Lung (tissue), 12 donors: ENCODE data around the gene XPNPEP1. TPM values are rescaled to one million over a fixed set of nuclear protein-coding genes. Genes with fewer than 3 reads are reported as not detected.
A peak's percentile ranks its signal among the peaks of the same experiment; 100 is the strongest.

Experiments used
- ATAC-seq: fragments of 200-7000 bp; cut with Tn5 transposase; one replicate; pipeline ENCODE4 v1.9.1; 2020; ENCODE audit warnings: moderate number of reproducible peaks; ENCODE audit not compliant: insufficient read depth, low FRiP score
- DNase-seq, 3 donors: peaks; one replicate each; pipeline ENCODE4 v3.0.0-alpha.2; 2013 to 2017
- H3K27ac ChIP-seq, 2 donors: one replicate each; pipeline ENCODE4 v1.5.1; 2013; ENCODE audit warnings: mild to moderate bottlenecking in 2 of 2, moderate library complexity in 2 of 2, control low read depth in 1 of 2, inconsistent platforms in 1 of 2, low read depth in 1 of 2, low read length in 1 of 2
- H3K27me3 ChIP-seq, 3 donors: one replicate each; pipeline ENCODE4 v1.5.1; 2013; ENCODE audit warnings: low read length in 2 of 3; ENCODE audit not compliant: control insufficient read depth in 3 of 3, insufficient read depth in 3 of 3
- H3K36me3 ChIP-seq, 4 donors: one replicate each; pipeline ENCODE4 v1.5.1; 2013; ENCODE audit warnings: low read length in 4 of 4, mild to moderate bottlenecking in 1 of 4, moderate library complexity in 1 of 4; ENCODE audit not compliant: control insufficient read depth in 4 of 4, insufficient read depth in 4 of 4
- H3K4me1 ChIP-seq, 5 donors: one replicate each; pipeline ENCODE4 v1.5.1; 2013; ENCODE audit warnings: low read length in 5 of 5, mild to moderate bottlenecking in 2 of 5, moderate library complexity in 1 of 5; ENCODE audit not compliant: control insufficient read depth in 5 of 5, insufficient read depth in 5 of 5
- H3K4me3 ChIP-seq: one replicate; pipeline ENCODE4 v1.5.1; 2013; ENCODE audit warnings: mild to moderate bottlenecking, control low read depth, moderate library complexity
- H3K9ac ChIP-seq, 2 donors: one replicate each; pipeline ENCODE4 v1.5.1; 2013; ENCODE audit warnings: low read length in 2 of 2, control low read depth in 1 of 2; ENCODE audit not compliant: insufficient read depth in 1 of 2
- H3K9me3 ChIP-seq, 4 donors: one replicate each; pipeline ENCODE4 v1.5.1; 2013; ENCODE audit warnings: low read length in 3 of 4, mild to moderate bottlenecking in 1 of 4, moderate library complexity in 1 of 4; ENCODE audit not compliant: control insufficient read depth in 4 of 4, insufficient read depth in 3 of 4
- CTCF ChIP-seq: IDR thresholded peaks from 2 replicates; pipeline ENCODE4 v1.5.1; 2012; ENCODE audit warnings: mild to moderate bottlenecking; ENCODE audit errors: control extremely low read depth, extremely low read depth
- WGBS, 2 donors: extraction: QIAGEN DNeasy Blood & Tissue Kit; methylation state at CpG; one replicate each; pipeline ENCODE4 v1.1.7; 2013; 5-methylcytosine and 5-hydroxymethylcytosine counted together
- polyA plus RNA-seq, 2 donors: library from polyadenylated mRNA; stranded (reverse); fragments of 200-250 nt; gene quantifications; one replicate each; pipeline ENCODE4 v1.2.1, GENCODE V29; 2013
- total RNA-seq, 2 donors: library from RNA; depleted of rRNA in 1 of 2; stranded (reverse); fragments of >200 nt in 1 of 2; gene quantifications; one replicate each; pipeline ENCODE4 v1.2.1, GENCODE V29; 2014 to 2021
- donor health status: control.
- donor health status: control.
- donor health status: Bipolar disorder and iron deficiency.
- donor health status: healthy.
- donor health status: DM: yes; HTN: yes; CAD: no.

XPNPEP1 gene
- total and polyA plus RNA-seq, 4 donors: 16.5 to 129 (median 48.4) TPM

DNA sequence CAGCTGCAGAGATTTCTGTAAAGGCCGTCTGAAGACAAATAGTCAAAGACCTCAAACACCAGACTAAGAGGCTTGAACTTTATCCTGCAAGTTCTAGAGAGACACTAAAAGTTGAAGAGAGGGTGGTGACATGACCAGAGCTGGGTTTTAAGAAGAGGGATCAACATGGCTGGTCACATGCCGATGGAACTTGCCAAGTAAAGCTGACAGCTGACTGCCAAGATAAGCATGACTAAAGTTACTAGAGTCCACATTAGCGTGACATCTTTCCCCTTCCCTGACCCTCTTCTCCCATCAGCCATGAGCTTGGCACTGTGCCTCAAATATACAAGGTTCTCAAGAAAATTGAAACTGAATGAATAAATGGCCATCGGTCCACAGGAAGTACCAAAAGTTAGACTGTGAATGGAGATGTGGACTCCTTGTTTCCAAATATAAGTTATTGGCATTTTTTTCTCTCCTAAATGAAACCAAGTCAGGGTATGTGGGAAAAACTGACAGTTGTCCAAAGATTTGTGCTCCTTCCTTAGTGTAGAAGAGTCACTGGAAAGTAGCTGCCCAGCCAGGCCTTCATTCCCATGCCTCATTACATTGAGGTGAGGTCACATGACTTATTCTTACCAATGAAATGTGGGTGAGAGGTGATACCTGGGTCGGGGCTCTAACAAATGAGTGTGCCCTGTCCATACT lies 24.5 kb downstream of the XPNPEP1 start:
- H3K4me3 ChIP-seq: no peak overlapping the region
- peaks cover 9 to 51% (median 30%) of the 10 kb centered on the region in 5 donors for H3K4me1 ChIP-seq
- H3K9me3 ChIP-seq: no peaks in the 10 kb centered on the region
- H3K9ac ChIP-seq: no peak overlapping the region
- H3K27ac ChIP-seq: peak overlapping the region; percentile 65 to 76
- 65 to 86% methylated on average over 5 of the region's 5 CpGs for WGBS, 2 donors
- no peaks in the 10 kb centered on the region for H3K27me3 ChIP-seq
- DNase-seq: peak in 1 of 3 donors; percentile 50
- TF ChIP-seq CTCF: no peak
- ATAC-seq: no peak
- H3K36me3 ChIP-seq: peaks cover 0 to 6% (median 2%) of the 10 kb centered on the region in 4 donors

GRCh38 chr10:109898007-109898406 lies 25.3 kb downstream of the XPNPEP1 start:
- 98 to 100% methylated on average over 6 of the region's 6 CpGs for WGBS, 2 donors
- Histone ChIP-seq H3K27ac (peak overlapping the region; percentile 33 to 76), H3K9me3 (no peaks in the 10 kb centered on the region), H3K36me3 (peaks cover 0 to 6% (median 3%) of the 10 kb centered on the region in 4 donors), H3K4me1 (peaks cover 9 to 58% (median 24%) of the 10 kb centered on the region in 5 donors), H3K9ac (no peak overlapping the region), H3K4me3 (no peak overlapping the region), H3K27me3 (no peaks in the 10 kb centered on the region)
- TF ChIP-seq CTCF: no peak
- DNase-seq (no peak), ATAC-seq (no peak)

GRCh38 chr10:109895848-109896247 lies 27.5 kb downstream of the XPNPEP1 start:
- Histone ChIP-seq H3K27me3 (no peaks in the 10 kb centered on the region), H3K36me3 (peaks cover 0 to 13% (median 12%) of the 10 kb centered on the region in 4 donors), H3K4me1 (peaks cover 9 to 67% (median 23%) of the 10 kb centered on the region in 5 donors), H3K27ac (peak overlapping the region; percentile 45 to 58), H3K9me3 (no peaks in the 10 kb centered on the region), H3K4me3 (no peak overlapping the region), H3K9ac (no peak overlapping the region)
- DNase-seq (no peak), ATAC-seq (no peak)
- TF ChIP-seq CTCF: no peak
